ENCODE data around the gene HAUS8.

DNA sequence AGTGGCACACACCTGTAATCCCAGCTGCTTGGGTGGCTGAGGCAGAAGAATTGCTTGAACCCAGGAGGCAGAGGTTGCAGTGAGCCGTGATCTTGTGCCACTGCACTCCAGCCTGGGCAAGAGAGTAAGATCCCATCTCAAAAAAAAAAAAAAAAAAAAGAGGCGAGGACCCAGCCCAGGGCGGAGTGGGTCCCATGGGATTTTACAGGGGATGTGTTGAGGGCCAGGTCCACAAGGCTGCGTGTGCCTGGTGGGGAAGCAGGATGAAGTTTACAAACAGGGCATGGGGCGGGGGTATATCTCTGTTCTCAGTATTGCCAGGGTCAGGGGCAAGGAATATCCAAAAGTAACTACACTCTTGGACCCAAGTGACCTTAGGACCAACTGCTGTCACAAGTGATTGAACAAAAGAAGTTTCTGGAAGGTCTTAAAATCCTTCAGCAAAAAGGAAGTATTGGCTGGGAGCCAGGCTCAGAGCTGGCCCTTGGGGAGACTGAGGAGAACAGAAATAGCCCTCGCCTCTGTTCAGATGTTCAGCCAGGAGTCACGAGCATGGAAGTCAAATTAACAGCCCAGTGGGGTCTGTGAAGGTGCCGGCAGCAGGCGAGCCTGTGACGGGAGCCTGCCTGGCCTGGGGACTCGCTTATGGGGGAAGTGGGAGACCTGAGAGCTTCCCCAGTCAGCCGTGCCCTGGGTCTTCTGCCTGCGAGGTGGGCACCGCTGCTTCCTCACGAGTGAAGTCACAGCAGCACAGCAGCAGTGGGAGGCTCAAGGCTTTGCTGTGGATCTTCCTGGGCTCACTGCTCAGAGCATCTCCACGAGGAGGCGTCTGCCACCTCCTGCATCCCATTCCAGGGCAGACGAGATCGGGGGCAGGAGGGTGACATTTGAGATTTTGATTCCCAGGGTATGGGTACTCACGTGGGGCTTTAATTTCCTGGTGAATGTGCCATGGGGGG, 6.7 kb upstream of the HAUS8 start:
- TF ChIP-seq POLR2A (IDR thresholded peaks at IDR 0.05; ENCODE audit: extremely low read depth, insufficient read length) = no peak
- TF ChIP-seq, protein P1, sequence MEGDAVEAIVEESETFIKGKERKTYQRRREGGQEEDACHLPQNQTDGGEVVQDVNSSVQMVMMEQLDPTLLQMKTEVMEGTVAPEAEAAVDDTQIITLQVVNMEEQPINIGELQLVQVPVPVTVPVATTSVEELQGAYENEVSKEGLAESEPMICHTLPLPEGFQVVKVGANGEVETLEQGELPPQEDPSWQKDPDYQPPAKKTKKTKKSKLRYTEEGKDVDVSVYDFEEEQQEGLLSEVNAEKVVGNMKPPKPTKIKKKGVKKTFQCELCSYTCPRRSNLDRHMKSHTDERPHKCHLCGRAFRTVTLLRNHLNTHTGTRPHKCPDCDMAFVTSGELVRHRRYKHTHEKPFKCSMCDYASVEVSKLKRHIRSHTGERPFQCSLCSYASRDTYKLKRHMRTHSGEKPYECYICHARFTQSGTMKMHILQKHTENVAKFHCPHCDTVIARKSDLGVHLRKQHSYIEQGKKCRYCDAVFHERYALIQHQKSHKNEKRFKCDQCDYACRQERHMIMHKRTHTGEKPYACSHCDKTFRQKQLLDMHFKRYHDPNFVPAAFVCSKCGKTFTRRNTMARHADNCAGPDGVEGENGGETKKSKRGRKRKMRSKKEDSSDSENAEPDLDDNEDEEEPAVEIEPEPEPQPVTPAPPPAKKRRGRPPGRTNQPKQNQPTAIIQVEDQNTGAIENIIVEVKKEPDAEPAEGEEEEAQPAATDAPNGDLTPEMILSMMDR (IDR thresholded peaks at IDR 0.05; ENCODE audit: low read depth, low read length) = no peak

Data from NB4 (cell line).